SW 1271 (cell line): Measurements from ENCODE around the gene TECTA.
"Not testable (repeated sequence)": the region's sequence is repeated elsewhere in the genome, so short reads cannot be mapped to it uniquely, and the experiment has no call there.

Experiments used
- DNase-seq, 2 experiments: peaks; one replicate each; lab custom pipeline; 2025; lab: John Stamatoyannopoulos, UW

Gene TECTA

GRCh38 chr11:121235057-121235456, 134.0 kb downstream of the TECTA start:
- no peak for DNase-seq

GRCh38 chr11:121236115-121237001, 135.3 kb downstream of the TECTA start:
- DNase-seq = no peak

- DNase-seq = not testable (repeated sequence)
Measured at GRCh38 chr11:121237247-121237646, 136.2 kb downstream of the TECTA start.

- no peak for DNase-seq
Measured at GRCh38 chr11:121237686-121238658, 136.9 kb downstream of the TECTA start.

DNA sequence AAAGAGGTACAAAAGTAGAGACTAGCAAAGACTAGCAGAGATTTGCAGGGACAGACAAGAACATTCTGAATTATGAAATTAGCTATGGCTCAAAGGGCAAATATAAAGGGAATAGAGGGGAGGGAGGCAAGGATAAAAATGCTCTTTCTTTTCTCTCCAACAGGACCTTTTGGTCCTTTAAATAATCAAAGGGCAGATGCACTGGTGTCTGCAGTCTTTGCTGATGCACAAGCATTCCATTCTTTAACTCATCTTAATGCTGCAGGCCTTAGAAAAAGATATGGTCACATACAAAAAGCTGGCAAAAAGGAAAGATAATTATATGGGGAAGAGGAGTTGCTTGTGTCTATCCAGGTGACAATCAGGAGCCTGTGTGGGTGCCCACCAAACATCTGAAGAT, 137.9 kb downstream of the TECTA start:
- DNase-seq = no peak

DNA sequence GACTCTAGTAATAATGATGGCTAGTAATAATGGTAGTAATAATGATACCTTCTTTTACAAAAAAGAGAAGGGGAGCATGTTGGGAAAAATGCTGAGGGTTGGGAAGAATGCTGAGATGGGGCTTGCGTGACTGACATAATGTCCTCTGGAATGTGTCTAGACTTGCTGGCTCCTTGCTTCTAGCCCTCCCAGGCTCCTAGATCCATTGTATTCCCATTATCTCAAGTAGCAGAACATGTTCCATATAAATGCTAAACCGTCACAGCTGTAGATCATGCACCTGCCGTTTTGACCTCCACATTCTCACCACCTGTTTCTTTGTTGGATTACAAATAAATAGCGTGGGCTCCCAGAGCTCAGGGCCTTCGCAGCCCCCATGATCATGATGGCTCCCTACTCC, 139.0 kb downstream of the TECTA start:
- DNase-seq = not testable (repeated sequence)

DNA sequence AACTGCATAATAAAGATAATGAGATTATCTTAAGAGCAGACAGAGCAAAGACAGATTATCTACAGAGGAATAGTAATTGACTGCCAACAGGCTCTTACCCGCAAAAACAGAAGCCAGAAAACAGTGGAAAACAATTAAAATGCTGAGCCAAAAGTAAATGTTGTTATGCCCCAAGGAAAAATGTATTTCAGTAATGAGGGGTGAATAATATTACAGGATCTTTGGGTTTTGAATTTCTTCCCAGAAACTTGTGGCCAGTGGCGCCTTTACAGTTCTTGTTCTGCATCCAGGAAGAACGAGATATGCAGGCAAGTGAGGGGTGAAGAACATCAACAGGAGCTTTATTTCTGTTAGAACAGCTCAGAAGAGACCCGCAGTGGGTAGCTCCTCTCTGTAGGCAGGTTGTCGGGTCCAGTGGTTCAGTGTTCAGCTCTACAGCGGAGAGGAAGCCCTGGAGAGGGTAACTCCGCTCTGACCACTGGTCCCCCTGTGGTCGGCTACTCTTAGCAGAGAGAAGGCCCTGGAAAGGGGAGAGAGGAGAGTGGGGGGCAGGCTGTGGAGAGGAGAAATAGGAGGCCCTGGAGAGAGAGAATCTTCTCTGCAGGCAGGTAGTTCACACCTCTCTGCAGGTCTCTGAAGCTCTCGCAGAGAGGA, 139.7 kb downstream of the TECTA start:
- no peak for DNase-seq
